ENCODE measurements around the gene CLCN7.

CLCN7 gene

DNA sequence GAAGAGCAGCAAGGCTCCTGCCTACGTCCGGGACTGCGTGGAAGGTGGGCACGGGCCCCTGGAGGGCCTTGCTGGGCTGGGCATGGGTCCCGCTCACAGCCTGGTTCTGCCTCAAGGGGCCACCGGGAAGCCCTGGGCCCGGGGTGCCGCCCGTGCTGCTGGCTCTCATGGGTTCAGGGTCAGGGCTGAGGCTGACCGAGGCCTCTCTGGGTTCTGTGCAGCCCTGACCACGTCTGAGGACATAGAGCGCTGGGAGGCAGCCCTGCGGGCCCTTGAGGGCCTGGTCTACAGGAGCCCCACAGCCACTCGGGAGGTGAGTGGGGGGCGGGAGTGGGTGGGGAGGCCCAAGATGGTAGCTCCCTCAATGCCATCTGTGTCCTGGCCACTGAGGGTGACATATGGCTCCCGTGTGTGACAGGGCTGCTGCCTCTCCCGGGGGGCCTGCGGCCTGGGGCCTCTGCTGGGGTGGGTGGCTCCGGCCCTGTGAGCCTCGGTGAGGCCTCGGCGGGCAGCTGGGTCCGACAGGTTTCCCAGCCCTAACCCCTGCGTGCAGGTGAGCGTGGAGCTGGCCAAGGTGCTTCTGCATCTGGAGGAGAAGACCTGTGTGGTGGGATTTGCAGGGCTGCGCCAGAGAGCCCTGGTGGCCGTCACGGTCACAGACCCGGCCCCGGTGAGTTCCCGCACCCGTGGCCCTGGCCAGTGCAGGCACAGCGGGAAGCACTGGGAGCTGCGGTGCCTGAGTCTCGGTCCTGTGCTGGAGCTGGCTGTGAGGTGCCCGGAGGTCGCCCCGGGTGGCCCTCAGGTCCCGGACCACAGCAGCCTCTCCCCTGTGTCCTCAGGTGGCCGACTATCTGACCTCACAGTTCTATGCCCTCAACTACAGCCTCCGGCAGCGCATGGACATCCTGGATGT is 27.5 kb upstream of the CLCN7 start:
- DNase-seq (ENCODE audit: low read depth in 2 of 2): no peak
- no peak overlapping the region for H3K4me3 ChIP-seq (replicated peaks in 1 of 2; ENCODE audit: low read depth in 2 of 2, low read length in 2 of 2)
- TF ChIP-seq CTCF (IDR thresholded peaks at IDR 0.05; ENCODE audit: low read depth, low read length): no peak

DNA sequence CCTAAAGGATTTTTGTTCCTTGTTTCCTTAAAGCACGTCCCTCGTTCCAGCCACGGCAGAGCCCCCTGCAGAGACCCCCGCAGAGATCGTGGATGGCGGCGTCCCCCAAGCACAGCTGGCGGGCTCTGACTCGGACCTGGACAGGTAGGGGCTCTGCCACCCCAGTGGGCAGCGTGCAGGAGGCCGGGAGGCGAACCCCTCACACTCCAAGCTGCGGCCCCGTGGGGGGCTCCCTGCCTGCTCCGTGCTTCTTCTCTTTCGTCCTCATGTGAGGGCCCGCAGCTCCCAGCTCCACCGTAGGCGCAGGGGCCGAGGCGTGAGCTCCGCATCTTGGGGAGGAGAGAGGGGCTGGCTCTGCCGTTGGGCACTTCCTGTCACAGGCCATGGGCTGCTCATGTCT is 26.8 kb upstream of the CLCN7 start:
- no peak for TF ChIP-seq CTCF (IDR thresholded peaks at IDR 0.05; ENCODE audit: low read depth, low read length)
- no peak for DNase-seq (ENCODE audit: low read depth in 2 of 2)
- H3K4me3 ChIP-seq (replicated peaks in 1 of 2; ENCODE audit: low read depth in 2 of 2, low read length in 2 of 2): no peak overlapping the region

DNA sequence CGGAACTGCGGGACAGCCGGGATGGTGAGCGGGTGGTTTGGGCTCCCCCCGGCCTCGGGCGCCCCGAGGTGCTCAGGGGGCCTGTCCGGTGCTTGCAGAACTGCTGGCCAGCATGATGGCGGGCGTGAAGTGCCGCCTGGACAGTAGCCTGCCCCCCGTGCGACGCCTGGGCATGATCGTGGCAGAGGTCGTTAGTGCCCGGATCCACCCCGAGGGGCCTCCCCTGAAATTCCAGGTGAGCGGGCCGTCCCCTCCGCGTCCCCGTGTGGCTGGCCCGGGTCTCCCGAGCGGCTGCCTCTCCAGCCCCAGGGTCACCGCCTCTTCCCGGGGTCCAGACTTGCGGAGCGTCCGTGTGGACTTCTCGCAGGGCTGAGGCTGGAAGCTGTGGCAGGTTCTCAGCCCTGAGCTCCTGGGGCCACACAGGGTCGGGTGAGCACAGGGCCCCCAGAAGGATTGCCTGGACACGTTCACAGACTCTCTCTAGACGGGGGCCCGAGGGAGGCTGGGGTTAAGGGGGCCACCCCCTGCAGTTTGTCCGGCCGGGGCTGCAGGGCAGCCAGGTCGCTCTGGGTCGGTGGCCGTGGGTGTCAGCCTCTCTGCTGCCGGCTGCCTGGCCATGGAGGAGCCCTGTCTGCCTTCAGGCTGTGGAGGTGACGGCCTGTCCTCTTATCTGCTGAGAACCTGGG is 25.8 kb upstream of the CLCN7 start:
- no peak for TF ChIP-seq CTCF (IDR thresholded peaks at IDR 0.05; ENCODE audit: low read depth, low read length)
- H3K4me3 ChIP-seq (replicated peaks in 1 of 2; ENCODE audit: low read depth in 2 of 2, low read length in 2 of 2): no peak overlapping the region
- DNase-seq (ENCODE audit: low read depth in 2 of 2): no peak

DNA sequence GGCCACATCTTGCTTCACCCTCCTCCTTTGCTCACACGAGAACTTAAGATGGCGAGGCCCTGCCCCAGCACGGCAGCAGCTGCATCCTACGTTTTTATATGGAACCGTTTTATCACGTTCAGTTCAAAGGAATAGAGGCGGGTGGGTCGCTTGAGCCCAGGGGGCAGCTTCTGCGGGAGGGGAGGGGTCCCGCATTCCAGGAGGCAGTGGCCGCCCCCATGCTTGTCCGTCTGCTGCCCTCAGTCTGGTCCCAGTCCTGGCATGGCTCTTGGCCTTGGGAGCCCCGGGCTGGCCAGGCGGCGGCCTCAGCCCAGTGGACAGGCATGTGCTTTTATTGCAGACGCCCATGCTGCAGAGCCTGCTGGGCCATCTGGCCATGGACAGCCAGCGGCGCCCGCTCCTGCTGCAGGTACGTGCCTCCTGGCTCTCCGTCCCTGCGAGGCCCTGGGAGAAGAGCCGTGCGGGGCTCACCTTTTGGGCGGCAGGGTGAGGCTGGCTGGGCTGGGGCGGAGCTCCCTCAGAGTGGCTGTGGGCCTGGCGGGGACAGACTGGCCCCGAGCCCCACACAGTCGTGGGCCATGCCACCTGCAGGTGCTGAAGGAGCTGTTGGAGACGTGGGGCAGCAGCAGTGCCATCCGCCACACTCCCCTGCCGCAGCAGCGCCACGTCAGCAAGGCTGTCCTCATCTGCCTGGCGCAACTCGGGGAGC is 25.1 kb upstream of the CLCN7 start:
- no peak for DNase-seq (ENCODE audit: low read depth in 2 of 2)
- no peak for TF ChIP-seq CTCF (IDR thresholded peaks at IDR 0.05; ENCODE audit: low read depth, low read length)
- H3K4me3 ChIP-seq (replicated peaks in 1 of 2; ENCODE audit: low read depth in 2 of 2, low read length in 2 of 2): no peak overlapping the region

DNA sequence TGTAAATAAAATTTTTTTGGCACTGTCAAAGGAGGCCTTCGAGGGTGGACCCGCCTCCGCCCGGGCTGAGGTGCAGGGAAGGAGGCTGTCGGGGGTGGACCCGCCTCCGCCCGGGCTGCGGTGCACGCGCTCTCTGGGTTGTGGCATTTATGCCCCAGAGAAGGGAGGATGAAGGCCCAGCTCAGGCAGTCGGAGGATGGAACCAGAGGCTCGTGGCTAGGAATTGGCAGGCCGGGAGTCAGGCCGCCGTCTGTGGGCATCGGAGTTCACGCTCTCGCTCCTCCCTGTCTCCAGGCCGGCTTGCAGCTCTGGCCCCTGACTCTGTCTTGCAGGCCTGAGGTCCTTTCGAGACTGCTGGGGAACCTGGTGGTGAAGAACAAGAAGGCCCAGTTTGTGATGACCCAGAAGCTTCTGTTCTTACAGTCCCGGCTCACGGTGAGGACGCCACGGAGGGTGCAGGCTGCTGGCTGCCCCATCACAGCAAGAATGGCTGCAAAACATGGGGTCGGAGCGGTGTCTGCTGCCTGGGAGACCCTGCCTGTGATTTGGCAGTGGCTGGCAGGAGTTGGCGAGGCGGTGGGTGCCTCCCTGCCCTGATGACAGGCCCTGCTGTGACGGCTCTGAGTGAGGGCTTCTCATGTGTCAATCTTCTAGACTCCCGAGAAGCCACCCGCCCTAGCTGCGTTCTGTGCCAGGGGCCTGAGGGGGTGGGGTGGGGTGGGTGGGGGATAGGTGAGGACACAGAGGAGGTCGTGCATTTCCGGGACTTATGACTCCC is 24.3 kb upstream of the CLCN7 start:
- TF ChIP-seq CTCF (IDR thresholded peaks at IDR 0.05; ENCODE audit: low read depth, low read length): no peak
- H3K4me3 ChIP-seq (replicated peaks in 1 of 2; ENCODE audit: low read depth in 2 of 2, low read length in 2 of 2): no peak overlapping the region
- no peak for DNase-seq (ENCODE audit: low read depth in 2 of 2)

- H3K4me3 ChIP-seq (replicated peaks in 1 of 2; ENCODE audit: low read depth in 2 of 2, low read length in 2 of 2): no peak overlapping the region
- no peak for TF ChIP-seq CTCF (IDR thresholded peaks at IDR 0.05; ENCODE audit: low read depth, low read length)
- no peak for DNase-seq (ENCODE audit: low read depth in 2 of 2)
Measured at GRCh38 chr16:1497014-1497598, 22.3 kb upstream of the CLCN7 start.

Data from cardiac fibroblast (primary cell).